Measurements from ENCODE around the gene ATXN7L1.
A peak's percentile ranks its signal among the peaks of the same experiment; 100 is the strongest.
"Not testable (repeated sequence)": the region's sequence is repeated elsewhere in the genome, so short reads cannot be mapped to it uniquely, and the experiment has no call there.

ATXN7L1 gene

GRCh38 chr7:105728028-105728427 is 148.4 kb downstream of the ATXN7L1 start:
- DNase-seq, result no peak

- DNase-seq, result no peak
Measured at GRCh38 chr7:105724688-105725087, 151.7 kb downstream of the ATXN7L1 start.

GRCh38 chr7:105723572-105723971 is 152.8 kb downstream of the ATXN7L1 start:
- no peak for DNase-seq

GRCh38 chr7:105721571-105722104 is 154.8 kb downstream of the ATXN7L1 start:
- no peak for DNase-seq

- no peak for DNase-seq
Measured at GRCh38 chr7:105719919-105720318, 156.5 kb downstream of the ATXN7L1 start.

- no peak for DNase-seq
Measured at GRCh38 chr7:105719395-105719794, 157.0 kb downstream of the ATXN7L1 start.

- DNase-seq, result no peak
Measured at GRCh38 chr7:105718511-105718925, 157.9 kb downstream of the ATXN7L1 start.

- peak; percentile 28 for DNase-seq
Measured at GRCh38 chr7:105715528-105715927, 160.9 kb downstream of the ATXN7L1 start.

- no peak for DNase-seq
Measured at GRCh38 chr7:105713488-105714465, 162.6 kb downstream of the ATXN7L1 start.

- DNase-seq, result no peak
Measured at GRCh38 chr7:105712877-105713276, 163.5 kb downstream of the ATXN7L1 start.

GRCh38 chr7:105711726-105712402 is 164.5 kb downstream of the ATXN7L1 start:
- DNase-seq, result no peak

GRCh38 chr7:105710720-105711119 is 165.7 kb downstream of the ATXN7L1 start:
- DNase-seq, result not testable (repeated sequence)

GRCh38 chr7:105708763-105709080 is 167.7 kb downstream of the ATXN7L1 start:
- no peak for DNase-seq

- DNase-seq, result no peak
Measured at GRCh38 chr7:105707967-105708762, 168.2 kb downstream of the ATXN7L1 start.

GRCh38 chr7:105707381-105707780 is 169.0 kb downstream of the ATXN7L1 start:
- no peak for DNase-seq

- DNase-seq, result no peak
Measured at GRCh38 chr7:105705427-105705826, 171.0 kb downstream of the ATXN7L1 start.

GRCh38 chr7:105703207-105703930 is 173.0 kb downstream of the ATXN7L1 start:
- no peak for DNase-seq

GRCh38 chr7:105699568-105700236 is 176.7 kb downstream of the ATXN7L1 start:
- DNase-seq, result no peak

- DNase-seq, result no peak
Measured at GRCh38 chr7:105698531-105698930, 177.9 kb downstream of the ATXN7L1 start.

- no peak for DNase-seq
Measured at GRCh38 chr7:105697753-105698152, 178.6 kb downstream of the ATXN7L1 start.

- DNase-seq, result not testable (repeated sequence)
Measured at GRCh38 chr7:105697169-105697568, 179.2 kb downstream of the ATXN7L1 start.

- no peak for DNase-seq
Measured at GRCh38 chr7:105693576-105693975, 182.8 kb downstream of the ATXN7L1 start.

Data from activated CD4-positive, alpha-beta T cell treated with anti-CD3 and anti-CD28 coated beads, Interleukin-2, amount 50 U/mL, for 16 hours (primary cell).